Activated B cell treated with CpG ODN at 0.5 μM for 24 hours (primary cell): ENCODE measurements around the gene NANOS3. TPM values are rescaled to one million over a fixed set of nuclear protein-coding genes. Genes with fewer than 3 reads are reported as not detected.

Source experiments
- ATAC-seq: fragments of 200-7000 bp; cut with Tn5 transposase; one replicate; pipeline ENCODE4 v1.10.0; 2021; ENCODE audit warnings: low read depth, mild to moderate bottlenecking, moderate library complexity
- CTCF ChIA-PET: fragments of 350-600 bp; sonication (Branson Sonifier 250); formaldehyde crosslinking; loops from one replicate; lab custom pipeline; 2021; ENCODE audit warnings: antibody characterized with exemption; lab: Charles Lee
- POLR2A ChIA-PET: fragments of 350-600 bp; sonication (Branson Sonifier 250); formaldehyde crosslinking; loops from one replicate; lab custom pipeline; 2021; ENCODE audit warnings: antibody characterized with exemption; lab: Charles Lee
- DNase-seq: peaks from one replicate; pipeline ENCODE4 v3.0.0; 2022
- H3K27ac Mint-ChIP-seq: one replicate; pipeline ENCODE4 v1.8.0; 2020; ENCODE audit warnings: mixed read lengths
- H3K27me3 Mint-ChIP-seq: one replicate; pipeline ENCODE4 v1.8.0; 2021; ENCODE audit warnings: mixed read lengths
- H3K36me3 Mint-ChIP-seq: one replicate; pipeline ENCODE4 v1.8.0; 2021; ENCODE audit warnings: low read depth, mixed read lengths
- H3K4me1 Mint-ChIP-seq: one replicate; pipeline ENCODE4 v1.8.0; 2021; ENCODE audit warnings: mixed read lengths
- H3K4me3 Mint-ChIP-seq: one replicate; pipeline ENCODE4 v1.8.0; 2020; ENCODE audit warnings: mild to moderate bottlenecking, mixed read lengths
- H3K9me3 Mint-ChIP-seq: one replicate; pipeline ENCODE4 v1.8.0; 2020; ENCODE audit warnings: mixed read lengths
- CTCF ChIP-seq: fragments of 200-600 bp; IDR thresholded peaks from one replicate; pipeline ENCODE4 v1.8.0; 2022; ENCODE audit warnings: antibody characterized with exemption, mild to moderate bottlenecking
- intact Hi-C: fragments of 100-400 bp; cut with micrococcal nuclease; formaldehyde crosslinking; loops from one replicate; pipeline ENCODE4 v1.15.1; 2024
- total RNA-seq: library from RNA; stranded (reverse); gene quantifications from 2 replicates; pipeline ENCODE4 v1.2.3, GENCODE V29; 2022

NANOS3 gene
- total RNA-seq, 1 donor from 2014 or later: not detected

DNA sequence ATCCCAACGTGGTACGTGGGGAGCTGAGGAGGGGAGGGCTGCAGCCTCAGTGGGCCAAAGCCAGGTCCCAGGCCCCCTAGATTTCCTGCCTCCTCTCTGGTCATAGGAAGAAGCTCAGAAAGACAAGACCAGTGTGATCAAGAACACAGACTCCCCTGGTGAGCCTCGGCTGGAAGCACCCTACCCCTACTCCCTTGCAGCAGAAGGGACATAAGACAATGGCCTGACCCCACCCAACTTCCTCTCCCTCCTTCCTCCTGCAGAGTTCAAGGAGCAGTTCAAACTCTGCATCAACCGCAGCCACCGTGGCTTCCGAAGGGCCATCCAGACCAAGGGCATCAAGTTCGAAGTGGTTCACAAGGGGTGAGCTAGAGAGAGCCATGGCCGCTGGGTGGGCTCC lies 49.8 kb downstream of the NANOS3 start:
- POLR2A ChIA-PET: no interaction called here
- Mint-ChIP-seq H3K27ac (no peak overlapping the region), H3K9me3 (no peaks in the 10 kb centered on the region), H3K4me3 (no peak overlapping the region), H3K4me1 (no peaks in the 10 kb centered on the region), H3K36me3 (peaks cover 51% of the 10 kb centered on the region), H3K27me3 (no peaks in the 10 kb centered on the region)
- ATAC-seq (no peak), DNase-seq (no peak)
- CTCF ChIA-PET: no interaction called here
- intact Hi-C loops: no loop called here
- TF ChIP-seq CTCF: no peak

DNA sequence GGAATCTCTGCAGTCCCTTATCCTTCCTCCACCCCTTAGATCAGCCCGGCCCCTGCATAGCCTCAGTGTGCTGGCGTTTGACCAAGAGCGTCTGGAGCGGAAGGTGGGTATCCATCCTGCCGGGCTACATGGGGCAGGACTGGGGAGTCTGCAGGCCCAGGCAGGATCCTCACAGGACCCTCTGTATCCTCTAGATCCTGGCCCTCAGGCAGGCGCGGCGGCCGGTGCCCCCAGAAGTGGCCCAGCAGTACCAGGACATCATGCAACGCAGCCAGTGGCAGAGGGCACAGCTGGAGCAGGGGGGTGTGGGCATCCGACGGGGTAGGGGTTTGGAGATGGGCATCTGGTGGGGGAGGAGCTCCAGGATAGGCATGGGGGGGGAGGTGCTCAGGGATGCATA lies 52.4 kb downstream of the NANOS3 start:
- no peak for TF ChIP-seq CTCF
- no peaks in the 10 kb centered on the region for H3K27me3 Mint-ChIP-seq
- peaks cover 33% of the 10 kb centered on the region for H3K36me3 Mint-ChIP-seq
- ChIA-PET POLR2A (interaction anchor here (0.5 kb wide), 1 partner anchor 32 kb away, joined by 6 read pairs; no protein-coding TSS in a partner anchor), CTCF (no interaction called here)
- H3K4me3 Mint-ChIP-seq: no peak overlapping the region
- H3K4me1 Mint-ChIP-seq: peaks cover 2% of the 10 kb centered on the region
- ATAC-seq (no peak), DNase-seq (no peak)
- intact Hi-C loops: no loop called here
- H3K9me3 Mint-ChIP-seq: no peaks in the 10 kb centered on the region
- H3K27ac Mint-ChIP-seq: no peak overlapping the region

GRCh38 chr19:13929956-13930355 lies 53.0 kb downstream of the NANOS3 start:
- Mint-ChIP-seq H3K9me3 (no peaks in the 10 kb centered on the region), H3K4me1 (peaks cover 2% of the 10 kb centered on the region), H3K36me3 (peaks cover 30% of the 10 kb centered on the region), H3K4me3 (no peak overlapping the region), H3K27me3 (no peaks in the 10 kb centered on the region), H3K27ac (no peak overlapping the region)
- ChIA-PET CTCF (no interaction called here), POLR2A (interaction anchor here (0.5 kb wide), 1 partner anchor 31 kb away, joined by 6 read pairs; no protein-coding TSS in a partner anchor)
- no peak for ATAC-seq
- intact Hi-C loops: no loop called here
- DNase-seq: no peak
- TF ChIP-seq CTCF: no peak

Other genes starting within 250 kb of the NANOS3 start
- 32.5 and 37.5 TPM in 2 replicates for gene MRI1, start 112.6 kb upstream of the NANOS3 start, total RNA-seq
- gene C19orf53, start 102.7 kb upstream of the NANOS3 start, total RNA-seq: 74.9 and 76.1 TPM in 2 replicates
- gene ZSWIM4, start 81.7 kb upstream of the NANOS3 start, total RNA-seq: 8.5 and 11.2 TPM in 2 replicates
- gene BRME1, start 29.0 kb downstream of the NANOS3 start, total RNA-seq: 1.2 and 2.0 TPM in 2 replicates
- gene CC2D1A, start 29.1 kb downstream of the NANOS3 start, total RNA-seq: 32.4 and 35.6 TPM in 2 replicates
- gene PODNL1, start 61.3 kb downstream of the NANOS3 start, total RNA-seq: 0.44 TPM in 1 of 2 replicates, not detected in the other
- gene DCAF15, start 75.4 kb downstream of the NANOS3 start, total RNA-seq: 71.4 and 83.4 TPM in 2 replicates
- gene RFX1, start 129.2 kb downstream of the NANOS3 start, total RNA-seq: 19.0 and 19.9 TPM in 2 replicates
- gene RLN3, start 151.0 kb downstream of the NANOS3 start, total RNA-seq: not detected in 2 replicates
- gene IL27RA, start 154.6 kb downstream of the NANOS3 start, total RNA-seq: 34.5 and 34.6 TPM in 2 replicates
- gene PALM3, start 184.9 kb downstream of the NANOS3 start, total RNA-seq: not detected in 2 replicates
- 0.15 and 0.18 TPM in 2 replicates for gene MISP3, start 195.7 kb downstream of the NANOS3 start, total RNA-seq
- gene C19orf67, start 208.6 kb downstream of the NANOS3 start, total RNA-seq: not detected in 2 replicates
- 32.7 and 36.0 TPM in 2 replicates for gene SAMD1, start 213.6 kb downstream of the NANOS3 start, total RNA-seq
- 41.6 and 43.7 TPM in 2 replicates for gene PRKACA, start 240.6 kb downstream of the NANOS3 start, total RNA-seq